ENCODE measurements around the gene RETREG1.

DNA sequence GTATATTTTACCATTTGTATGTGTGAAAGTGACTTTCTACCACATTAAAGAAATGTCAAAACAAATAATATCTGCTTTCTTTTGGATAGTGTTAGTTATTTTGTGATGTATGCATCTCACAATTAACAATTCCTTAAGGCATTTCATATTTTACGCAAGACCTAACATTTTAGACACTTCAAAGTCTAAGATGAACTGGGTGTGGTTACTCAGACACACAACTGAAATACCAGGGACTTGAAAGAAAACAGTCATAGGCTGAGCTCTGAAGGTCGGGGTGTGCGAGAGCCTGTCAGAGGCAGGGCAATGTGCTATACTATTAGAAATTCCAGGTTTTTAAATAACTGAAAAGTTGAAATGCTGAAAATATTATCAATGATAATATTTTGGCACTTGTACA, 106.7 kb downstream of the RETREG1 start:
- TF ChIP-seq CTCF (conservative IDR thresholded peaks at IDR 0.05) (no peak), ZFX (IDR thresholded peaks at IDR 0.05) (no peak)

Measured in C4-2B (cell line).